OCI-LY7 (cell line): ENCODE results near the gene SMIM7. TPM values are rescaled to one million over a fixed set of nuclear protein-coding genes. Genes with fewer than 3 reads are reported as not detected.

Experiments
- BruUV-seq: library from RNA; stranded (reverse); fragments of 400-500 nt; replicated peaks from 2 replicates; lab custom pipeline; 2021; lab: Mats Ljungman, UMichigan
- CTCF ChIA-PET: fragments of 300-600 bp; sonication (Branson Sonifier 250); formaldehyde crosslinking; loops from one replicate; lab custom pipeline; 2022; ENCODE audit warnings: antibody characterized with exemption; ENCODE audit not compliant: unreplicated experiment; lab: Charles Lee
- POLR2A ChIA-PET: fragments of 300-600 bp; sonication (Branson Sonifier 250); formaldehyde crosslinking; loops from one replicate; lab custom pipeline; 2022; ENCODE audit warnings: antibody characterized with exemption; lab: Charles Lee
- DNase-seq: peaks from one replicate; pipeline ENCODE4 v3.0.0-alpha.2; 2015; ENCODE audit warnings: low spot score
- H2AFZ ChIP-seq: fragments of 200-600 bp; sonication (generic), shearing (Covaris generic); 2 replicates; pipeline ENCODE4 v1.6.1; 2014; ENCODE audit warnings: mild to moderate bottlenecking, antibody characterized with exemption, low read length, moderate library complexity
- H3K27ac ChIP-seq: fragments of 200-600 bp; sonication (generic); 2 replicates; pipeline ENCODE4 v1.5.1; 2014; ENCODE audit warnings: mixed run types, low read depth, mild to moderate bottlenecking, moderate library complexity, low read length, inconsistent platforms; ENCODE audit not compliant: poor library complexity, severe bottlenecking
- H3K36me3 ChIP-seq: fragments of 200-600 bp; sonication (generic); 2 replicates; pipeline ENCODE4 v1.6.1; 2014; ENCODE audit warnings: mild to moderate bottlenecking, antibody characterized with exemption, low read length, moderate library complexity, mixed read lengths; ENCODE audit not compliant: insufficient read depth
- H3K4me1 ChIP-seq: fragments of 200-600 bp; sonication (generic); 2 replicates; pipeline ENCODE4 v1.5.1; 2014; ENCODE audit warnings: mild to moderate bottlenecking, low read length; ENCODE audit not compliant: insufficient read depth, poor library complexity, severe bottlenecking
- H3K4me2 ChIP-seq: fragments of 200-600 bp; sonication (generic); 2 replicates; pipeline ENCODE4 v1.6.1; 2014; ENCODE audit warnings: mild to moderate bottlenecking, low read length
- H3K4me3 ChIP-seq: fragments of 200-600 bp; sonication (generic); 2 replicates; pipeline ENCODE4 v1.5.1; 2014; ENCODE audit warnings: mild to moderate bottlenecking, low read depth, low read length; ENCODE audit not compliant: poor library complexity, severe bottlenecking
- H3K79me2 ChIP-seq: fragments of 200-600 bp; sonication (generic); 2 replicates; pipeline ENCODE4 v1.6.1; 2016; ENCODE audit warnings: low read depth, mild to moderate bottlenecking, low read length, moderate library complexity, mixed read lengths; ENCODE audit not compliant: insufficient read depth
- H3K9me2 ChIP-seq: fragments of 200-600 bp; sonication (generic); 2 replicates; pipeline ENCODE4 v1.6.1; 2016; ENCODE audit warnings: mild to moderate bottlenecking, low read length, mixed read lengths; ENCODE audit not compliant: insufficient read depth
- H3K9me3 ChIP-seq: fragments of 200-600 bp; sonication (generic); 2 replicates; pipeline ENCODE4 v1.6.1; 2014; ENCODE audit warnings: mild to moderate bottlenecking, mixed run types, low read length, mixed read lengths
- H4K20me1 ChIP-seq: fragments of 200-600 bp; sonication (generic); 2 replicates; pipeline ENCODE4 v1.6.1; 2014; ENCODE audit warnings: mild to moderate bottlenecking, antibody characterized with exemption, low read length, moderate library complexity, mixed read lengths; ENCODE audit not compliant: insufficient read depth
- EZH2phosphoT487 ChIP-seq: fragments of 200-600 bp; sonication (generic); IDR thresholded peaks from 2 replicates; pipeline ENCODE4 v1.6.1; 2018; ENCODE audit warnings: low read depth, borderline replicate concordance, mild to moderate bottlenecking, mixed run types, antibody characterized with exemption, low read length, moderate library complexity, mixed read lengths
- intact Hi-C: fragments of 100-400 bp; cut with micrococcal nuclease; formaldehyde crosslinking; loops from one replicate; pipeline ENCODE4 v1.10.0; 2022; ENCODE audit not compliant: unreplicated experiment
- total RNA-seq, 2 experiments: library from RNA; depleted of rRNA in 1 of 2; stranded (reverse); fragments of >200 nt in 1 of 2; shearing (Covaris generic) in 1 of 2; gene quantifications; 2 replicates each; pipeline ENCODE4 v1.2.3, GENCODE V29; 2014 to 2022
- TF ChIP-seq, protein P1 (sequence below): fragments of 200-600 bp; sonication (generic); conservative IDR thresholded peaks from 2 replicates; pipeline ENCODE4 v1.5.1; 2014; ENCODE audit warnings: mild to moderate bottlenecking, antibody characterized with exemption, low read length, moderate library complexity, mixed read lengths

Gene SMIM7
- total RNA-seq, 2 experiments from 2014 or later = 87.0 to 96.3 TPM

DNA sequence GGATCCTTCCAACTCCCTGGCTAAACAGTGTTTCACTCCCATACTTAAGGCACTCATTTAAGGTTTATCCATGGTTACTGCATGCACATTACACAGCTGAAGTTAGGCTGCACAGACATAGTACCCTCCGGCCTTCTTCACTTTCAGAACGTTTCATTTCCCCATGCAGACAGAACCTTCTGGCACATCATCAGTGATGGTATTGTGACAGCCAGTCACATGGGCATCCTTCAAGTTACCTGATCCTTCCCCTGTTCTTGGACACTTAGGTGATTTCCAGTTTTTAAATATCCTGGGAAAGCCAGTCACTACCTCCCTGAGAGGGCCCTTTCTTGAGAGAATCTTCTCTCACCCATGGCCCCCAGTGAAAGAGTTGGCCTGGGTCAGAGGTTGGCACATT, 9.1 kb downstream of the SMIM7 start:
- no peaks in the 10 kb centered on the region for H3K4me1 ChIP-seq
- intact Hi-C loops = no loop called here
- no peaks in the 10 kb centered on the region for H3K9me3 ChIP-seq
- no peaks in the 10 kb centered on the region; the same call in 1 of the 2 replicates for H4K20me1 ChIP-seq
- ChIA-PET POLR2A (no interaction called here), CTCF (no interaction called here)
- no peak overlapping the region for H3K27ac ChIP-seq
- BruUV-seq = no TSS peak
- H3K79me2 ChIP-seq = peaks cover 9% of the 10 kb centered on the region; the same call in 1 of the 2 replicates
- DNase-seq = no peak
- H3K4me2 ChIP-seq = no peak overlapping the region
- peaks cover 97% of the 10 kb centered on the region for H3K36me3 ChIP-seq
- TF ChIP-seq, protein P1, sequence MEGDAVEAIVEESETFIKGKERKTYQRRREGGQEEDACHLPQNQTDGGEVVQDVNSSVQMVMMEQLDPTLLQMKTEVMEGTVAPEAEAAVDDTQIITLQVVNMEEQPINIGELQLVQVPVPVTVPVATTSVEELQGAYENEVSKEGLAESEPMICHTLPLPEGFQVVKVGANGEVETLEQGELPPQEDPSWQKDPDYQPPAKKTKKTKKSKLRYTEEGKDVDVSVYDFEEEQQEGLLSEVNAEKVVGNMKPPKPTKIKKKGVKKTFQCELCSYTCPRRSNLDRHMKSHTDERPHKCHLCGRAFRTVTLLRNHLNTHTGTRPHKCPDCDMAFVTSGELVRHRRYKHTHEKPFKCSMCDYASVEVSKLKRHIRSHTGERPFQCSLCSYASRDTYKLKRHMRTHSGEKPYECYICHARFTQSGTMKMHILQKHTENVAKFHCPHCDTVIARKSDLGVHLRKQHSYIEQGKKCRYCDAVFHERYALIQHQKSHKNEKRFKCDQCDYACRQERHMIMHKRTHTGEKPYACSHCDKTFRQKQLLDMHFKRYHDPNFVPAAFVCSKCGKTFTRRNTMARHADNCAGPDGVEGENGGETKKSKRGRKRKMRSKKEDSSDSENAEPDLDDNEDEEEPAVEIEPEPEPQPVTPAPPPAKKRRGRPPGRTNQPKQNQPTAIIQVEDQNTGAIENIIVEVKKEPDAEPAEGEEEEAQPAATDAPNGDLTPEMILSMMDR = no peak
- no peak for TF ChIP-seq EZH2phosphoT487
- no peak overlapping the region for H3K4me3 ChIP-seq
- H2AFZ ChIP-seq = no peak overlapping the region
- H3K9me2 ChIP-seq = no peaks in the 10 kb centered on the region

DNA sequence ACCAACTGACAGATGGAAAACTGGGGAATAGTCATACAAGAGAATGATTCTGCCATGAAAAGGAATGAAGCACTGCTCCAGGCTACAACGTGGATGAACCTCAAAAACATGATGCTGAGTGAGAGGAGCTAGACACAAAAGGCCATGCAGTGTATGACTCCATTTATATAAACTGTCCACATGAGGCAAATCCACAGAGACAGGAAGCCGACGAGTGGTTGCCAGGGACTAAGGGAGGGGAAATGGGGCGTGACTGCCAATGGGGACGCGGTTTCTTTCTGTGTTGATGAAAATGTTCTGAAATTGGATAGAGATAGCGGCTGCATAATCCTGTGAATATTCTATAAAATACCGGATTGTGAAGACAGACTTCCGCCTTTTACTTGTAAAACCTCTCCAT, 10.2 kb downstream of the SMIM7 start:
- H3K9me3 ChIP-seq = no peaks in the 10 kb centered on the region
- H4K20me1 ChIP-seq = no peaks in the 10 kb centered on the region
- intact Hi-C loops = no loop called here
- TF ChIP-seq, protein P1 = no peak
- TF ChIP-seq EZH2phosphoT487 = no peak
- H3K36me3 ChIP-seq = peaks cover 97% of the 10 kb centered on the region
- peaks cover 4% of the 10 kb centered on the region; the same call in 1 of the 2 replicates for H3K79me2 ChIP-seq
- H3K4me3 ChIP-seq = no peak overlapping the region
- H3K4me2 ChIP-seq = no peak overlapping the region
- H3K27ac ChIP-seq = no peak overlapping the region
- DNase-seq = no peak
- no TSS peak for BruUV-seq
- ChIA-PET CTCF (no interaction called here), POLR2A (no interaction called here)
- H3K4me1 ChIP-seq = no peaks in the 10 kb centered on the region
- no peak overlapping the region for H2AFZ ChIP-seq
- no peaks in the 10 kb centered on the region for H3K9me2 ChIP-seq

DNA sequence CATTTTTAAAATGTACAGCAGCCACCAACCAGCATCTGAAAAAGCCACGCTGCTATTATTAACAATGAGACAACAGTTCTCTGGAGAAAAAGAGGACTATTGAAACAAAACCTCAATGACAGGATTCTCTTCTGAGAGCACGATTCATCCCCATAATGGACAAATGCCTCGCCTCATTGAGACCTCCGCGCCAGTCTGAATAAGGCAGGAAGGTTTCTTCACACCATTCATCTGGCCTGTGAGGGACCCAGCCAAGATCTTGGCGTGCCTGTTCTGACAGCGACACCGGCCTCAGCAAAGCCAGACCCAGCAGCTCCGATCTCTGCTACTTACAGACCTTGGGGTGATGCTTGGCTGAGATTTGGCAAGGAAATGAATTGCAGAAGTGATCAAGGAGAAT, 14.8 kb downstream of the SMIM7 start:
- no peak overlapping the region for H3K27ac ChIP-seq
- ChIA-PET CTCF (no interaction called here), POLR2A (no interaction called here)
- no peak for DNase-seq
- no TSS peak for BruUV-seq
- H3K36me3 ChIP-seq = peaks cover 97% of the 10 kb centered on the region
- H3K79me2 ChIP-seq = peaks cover 13% of the 10 kb centered on the region; the same call in 1 of the 2 replicates
- H3K4me1 ChIP-seq = no peaks in the 10 kb centered on the region
- H2AFZ ChIP-seq = no peak overlapping the region
- TF ChIP-seq, protein P1 = no peak
- no peak for TF ChIP-seq EZH2phosphoT487
- H3K4me3 ChIP-seq = no peak overlapping the region
- H3K9me2 ChIP-seq = no peaks in the 10 kb centered on the region
- intact Hi-C loops = no loop called here
- no peak overlapping the region for H3K4me2 ChIP-seq
- H3K9me3 ChIP-seq = no peaks in the 10 kb centered on the region
- H4K20me1 ChIP-seq = no peaks in the 10 kb centered on the region
